ENCODE measurements around the gene LIPE.

DNA sequence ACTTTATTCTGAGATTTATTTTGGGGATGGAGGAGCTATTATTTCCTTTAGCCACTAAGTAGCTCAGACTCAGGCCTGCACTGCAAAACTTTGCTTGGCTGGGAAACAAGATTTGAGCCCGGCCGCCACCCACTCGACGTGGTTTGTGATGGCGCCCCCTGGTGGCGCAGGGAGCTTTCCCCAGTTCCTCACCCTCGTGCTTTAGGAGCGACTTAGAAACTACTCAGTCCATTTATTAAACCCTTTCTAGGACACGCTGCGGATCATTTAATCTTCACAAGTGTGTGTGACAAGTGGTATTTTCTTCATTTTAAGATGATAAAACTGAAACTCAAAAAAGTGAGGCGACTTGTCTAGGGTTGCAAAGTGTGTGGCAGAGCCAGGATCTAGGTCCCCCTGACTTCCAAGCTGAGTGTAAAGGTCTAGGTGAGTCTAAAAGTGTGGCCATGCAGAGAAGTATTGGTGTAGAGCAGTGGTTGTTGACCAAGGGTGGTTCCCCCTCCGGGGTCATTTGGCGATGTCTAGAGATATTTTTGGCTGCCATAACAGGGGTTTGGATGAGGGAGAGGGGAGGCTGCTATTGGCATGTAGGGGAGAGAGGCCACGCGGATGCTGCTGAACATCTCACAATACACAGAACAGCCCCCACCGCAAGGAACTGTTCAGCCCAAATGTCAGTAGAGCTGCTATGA is 13.3 kb upstream of the LIPE start:
- no peak for TF ChIP-seq EP300 (conservative IDR thresholded peaks at IDR 0.05; ENCODE audit: poor library complexity, severe bottlenecking)
- no peak for TF ChIP-seq TAF1 (IDR thresholded peaks at IDR 0.05; ENCODE audit: low read depth)
- TF ChIP-seq, protein P1, sequence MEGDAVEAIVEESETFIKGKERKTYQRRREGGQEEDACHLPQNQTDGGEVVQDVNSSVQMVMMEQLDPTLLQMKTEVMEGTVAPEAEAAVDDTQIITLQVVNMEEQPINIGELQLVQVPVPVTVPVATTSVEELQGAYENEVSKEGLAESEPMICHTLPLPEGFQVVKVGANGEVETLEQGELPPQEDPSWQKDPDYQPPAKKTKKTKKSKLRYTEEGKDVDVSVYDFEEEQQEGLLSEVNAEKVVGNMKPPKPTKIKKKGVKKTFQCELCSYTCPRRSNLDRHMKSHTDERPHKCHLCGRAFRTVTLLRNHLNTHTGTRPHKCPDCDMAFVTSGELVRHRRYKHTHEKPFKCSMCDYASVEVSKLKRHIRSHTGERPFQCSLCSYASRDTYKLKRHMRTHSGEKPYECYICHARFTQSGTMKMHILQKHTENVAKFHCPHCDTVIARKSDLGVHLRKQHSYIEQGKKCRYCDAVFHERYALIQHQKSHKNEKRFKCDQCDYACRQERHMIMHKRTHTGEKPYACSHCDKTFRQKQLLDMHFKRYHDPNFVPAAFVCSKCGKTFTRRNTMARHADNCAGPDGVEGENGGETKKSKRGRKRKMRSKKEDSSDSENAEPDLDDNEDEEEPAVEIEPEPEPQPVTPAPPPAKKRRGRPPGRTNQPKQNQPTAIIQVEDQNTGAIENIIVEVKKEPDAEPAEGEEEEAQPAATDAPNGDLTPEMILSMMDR (IDR thresholded peaks at IDR 0.05; ENCODE audit: poor library complexity, severe bottlenecking) = peak; percentile 48
- TF ChIP-seq SMC3 (conservative IDR thresholded peaks at IDR 0.05; ENCODE audit: poor library complexity) = no peak
- TF ChIP-seq POLR2AphosphoS5 (IDR thresholded peaks at IDR 0.05) = no peak
- no peak for TF ChIP-seq EZH2 (IDR thresholded peaks at IDR 0.05; ENCODE audit: borderline replicate concordance, insufficient read depth, low read length, poor library complexity, severe bottlenecking)
- TF ChIP-seq, protein P2, sequence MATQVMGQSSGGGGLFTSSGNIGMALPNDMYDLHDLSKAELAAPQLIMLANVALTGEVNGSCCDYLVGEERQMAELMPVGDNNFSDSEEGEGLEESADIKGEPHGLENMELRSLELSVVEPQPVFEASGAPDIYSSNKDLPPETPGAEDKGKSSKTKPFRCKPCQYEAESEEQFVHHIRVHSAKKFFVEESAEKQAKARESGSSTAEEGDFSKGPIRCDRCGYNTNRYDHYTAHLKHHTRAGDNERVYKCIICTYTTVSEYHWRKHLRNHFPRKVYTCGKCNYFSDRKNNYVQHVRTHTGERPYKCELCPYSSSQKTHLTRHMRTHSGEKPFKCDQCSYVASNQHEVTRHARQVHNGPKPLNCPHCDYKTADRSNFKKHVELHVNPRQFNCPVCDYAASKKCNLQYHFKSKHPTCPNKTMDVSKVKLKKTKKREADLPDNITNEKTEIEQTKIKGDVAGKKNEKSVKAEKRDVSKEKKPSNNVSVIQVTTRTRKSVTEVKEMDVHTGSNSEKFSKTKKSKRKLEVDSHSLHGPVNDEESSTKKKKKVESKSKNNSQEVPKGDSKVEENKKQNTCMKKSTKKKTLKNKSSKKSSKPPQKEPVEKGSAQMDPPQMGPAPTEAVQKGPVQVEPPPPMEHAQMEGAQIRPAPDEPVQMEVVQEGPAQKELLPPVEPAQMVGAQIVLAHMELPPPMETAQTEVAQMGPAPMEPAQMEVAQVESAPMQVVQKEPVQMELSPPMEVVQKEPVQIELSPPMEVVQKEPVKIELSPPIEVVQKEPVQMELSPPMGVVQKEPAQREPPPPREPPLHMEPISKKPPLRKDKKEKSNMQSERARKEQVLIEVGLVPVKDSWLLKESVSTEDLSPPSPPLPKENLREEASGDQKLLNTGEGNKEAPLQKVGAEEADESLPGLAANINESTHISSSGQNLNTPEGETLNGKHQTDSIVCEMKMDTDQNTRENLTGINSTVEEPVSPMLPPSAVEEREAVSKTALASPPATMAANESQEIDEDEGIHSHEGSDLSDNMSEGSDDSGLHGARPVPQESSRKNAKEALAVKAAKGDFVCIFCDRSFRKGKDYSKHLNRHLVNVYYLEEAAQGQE (IDR thresholded peaks at IDR 0.05; ENCODE audit: borderline replicate concordance) = no peak
- TF ChIP-seq MXI1 (conservative IDR thresholded peaks at IDR 0.05; ENCODE audit: poor library complexity, severe bottlenecking) = no peak
- no peak for TF ChIP-seq RAD21 (conservative IDR thresholded peaks at IDR 0.05)

All from neural cell (in vitro differentiated cells).